Measurements from ENCODE around the gene CLSTN2.

CLSTN2 gene

DNA sequence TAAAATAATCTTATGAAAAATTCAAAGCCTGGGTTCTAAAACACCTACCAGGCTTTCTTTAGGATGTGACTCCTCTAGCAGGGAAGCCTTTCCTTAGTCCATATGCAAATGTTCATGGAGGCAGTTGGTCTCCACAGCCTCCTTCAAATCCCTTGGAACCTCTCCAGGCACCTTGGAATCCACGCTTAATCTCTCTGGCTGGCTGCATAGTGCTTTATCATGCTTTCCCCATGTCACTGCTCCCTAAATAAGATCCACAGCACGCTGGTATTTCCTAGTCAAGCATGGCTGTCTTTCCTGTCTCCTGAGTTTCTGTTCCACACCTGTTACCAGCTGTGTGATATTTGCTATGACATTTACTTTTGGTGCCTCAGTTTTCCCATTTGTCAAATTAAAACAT lies 71.3 kb downstream of the CLSTN2 start:
- DNase-seq (ENCODE audit: extremely low read depth, low read depth), result no peak
- no peak for TF ChIP-seq CTCF (IDR thresholded peaks at IDR 0.05; ENCODE audit: low read depth, low read length)

DNA sequence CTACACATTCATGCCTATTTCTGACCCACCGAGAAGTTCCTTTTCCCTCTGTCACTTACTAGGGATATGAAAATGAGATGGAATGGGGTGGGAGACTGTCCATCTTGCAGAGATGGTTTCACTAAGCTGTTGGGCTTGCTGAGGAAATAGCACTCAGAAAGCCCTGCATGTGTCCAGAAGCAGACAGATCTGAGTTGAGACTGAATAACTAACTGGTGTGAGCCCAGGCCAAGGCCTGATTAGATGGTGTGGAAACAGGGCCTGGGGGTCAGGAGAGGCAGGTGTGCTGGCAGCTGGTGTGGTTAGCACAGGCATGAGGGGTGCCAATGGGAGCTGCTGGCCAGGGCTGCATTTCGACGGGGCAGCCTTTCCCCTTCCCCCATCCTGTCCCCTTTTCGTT lies 72.1 kb downstream of the CLSTN2 start:
- no peak for DNase-seq (ENCODE audit: extremely low read depth, low read depth)
- no peak for TF ChIP-seq CTCF (IDR thresholded peaks at IDR 0.05; ENCODE audit: low read depth, low read length)

DNA sequence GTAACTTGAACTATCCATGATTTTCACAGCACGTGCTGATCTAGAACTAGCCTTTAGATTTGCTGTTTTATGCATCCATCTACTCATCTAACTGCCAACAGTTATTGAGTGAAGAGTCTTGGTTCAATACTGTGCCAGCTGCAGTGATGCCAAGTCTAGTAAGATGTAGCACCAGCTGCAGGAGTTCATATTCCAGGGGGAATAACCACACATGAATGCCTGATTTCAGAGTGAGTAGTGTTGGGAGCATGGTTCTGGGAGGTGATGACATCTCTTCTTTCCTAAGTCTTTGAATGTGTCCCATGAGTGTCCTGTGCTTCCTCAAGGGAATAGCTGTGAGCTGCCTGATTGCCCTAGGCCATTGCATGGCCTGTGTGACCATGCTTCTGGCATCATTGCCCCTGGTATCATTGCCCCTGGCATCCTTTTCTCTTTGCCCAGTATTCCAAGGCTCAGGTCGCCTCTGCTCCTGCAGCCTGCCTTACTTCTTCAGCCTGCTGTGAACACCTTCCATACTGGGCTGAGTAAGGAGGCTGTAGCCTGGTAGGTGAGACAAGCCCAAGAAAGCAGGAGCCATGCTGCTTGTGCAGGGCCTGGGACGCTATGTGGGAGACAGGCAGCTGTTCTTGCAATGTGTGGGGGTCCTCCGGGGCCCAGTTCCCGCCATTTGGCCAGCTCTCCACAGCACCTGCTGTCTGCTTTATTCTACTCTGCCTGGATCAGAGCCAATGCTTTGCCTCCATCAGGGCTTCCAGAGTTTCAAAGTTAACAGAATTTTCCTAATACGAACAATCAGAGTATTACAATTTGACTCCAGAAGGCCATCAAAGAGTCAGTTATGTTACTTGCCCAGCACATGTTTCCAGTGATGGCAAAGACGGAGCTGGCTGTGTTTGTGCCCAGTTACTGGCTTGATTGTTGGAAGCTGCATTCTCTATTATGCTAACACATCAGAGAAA lies 73.2 kb downstream of the CLSTN2 start:
- TF ChIP-seq CTCF (IDR thresholded peaks at IDR 0.05; ENCODE audit: low read depth, low read length), result no peak
- DNase-seq (ENCODE audit: extremely low read depth, low read depth), result no peak

- TF ChIP-seq CTCF (IDR thresholded peaks at IDR 0.05; ENCODE audit: low read depth, low read length), result no peak
- DNase-seq (ENCODE audit: extremely low read depth, low read depth), result no peak
Observed at GRCh38 chr3:140010391-140010790, 75.4 kb downstream of the CLSTN2 start.

- no peak for TF ChIP-seq CTCF (IDR thresholded peaks at IDR 0.05; ENCODE audit: low read depth, low read length)
- no peak for DNase-seq (ENCODE audit: extremely low read depth, low read depth)
Observed at GRCh38 chr3:140011086-140011485, 76.1 kb downstream of the CLSTN2 start.

DNA sequence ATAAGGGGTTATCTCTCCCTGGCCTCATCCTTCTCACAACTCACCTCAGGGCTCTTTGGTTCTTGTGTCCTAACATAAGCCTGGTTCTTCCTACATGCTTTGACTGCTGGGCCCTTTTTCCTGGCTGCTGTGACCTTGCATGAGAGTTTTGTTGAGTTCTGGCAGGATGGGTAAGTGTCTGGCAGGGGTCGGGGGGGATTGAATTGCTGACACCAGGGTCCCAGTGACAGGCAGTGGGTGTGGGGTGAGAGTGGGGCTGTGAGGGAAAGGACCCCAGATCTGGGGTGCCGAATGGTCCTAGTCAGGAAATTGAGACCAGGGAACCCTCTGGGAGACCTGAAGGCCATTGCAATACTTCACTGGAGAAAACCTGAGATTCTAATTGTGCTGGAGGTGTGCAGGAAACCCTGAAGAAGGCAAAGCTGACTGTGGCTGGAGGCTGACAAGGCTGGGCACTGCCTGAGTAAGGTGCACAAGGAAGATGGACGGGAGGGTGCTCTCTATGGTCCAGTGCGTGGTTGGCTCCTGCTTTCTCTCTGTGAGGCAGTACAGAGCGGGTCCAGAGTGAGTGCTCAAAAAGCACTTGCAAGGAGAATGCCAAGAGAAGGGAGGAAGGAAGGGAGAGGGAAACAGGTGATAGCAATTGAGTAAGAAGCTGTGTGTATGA lies 76.8 kb downstream of the CLSTN2 start:
- no peak for TF ChIP-seq CTCF (IDR thresholded peaks at IDR 0.05; ENCODE audit: low read depth, low read length)
- DNase-seq (ENCODE audit: extremely low read depth, low read depth), result no peak

- DNase-seq (ENCODE audit: extremely low read depth, low read depth), result no peak
- no peak for TF ChIP-seq CTCF (IDR thresholded peaks at IDR 0.05; ENCODE audit: low read depth, low read length)
Observed at GRCh38 chr3:140013220-140013619, 78.2 kb downstream of the CLSTN2 start.
